Measurements from ENCODE around the gene TFCP2L1.

The TFCP2L1 gene

GRCh38 chr2:121297217-121297830, 12.3 kb upstream of the TFCP2L1 start:
- Histone ChIP-seq H3K27ac (ENCODE audit: low read depth in 2 of 2, low read length in 2 of 2) (no peak overlapping the region), H3K36me3 (ENCODE audit: control insufficient read depth in 2 of 2, insufficient read depth in 2 of 2, low read length in 2 of 2) (no peaks in the 10 kb centered on the region), H3K4me1 (ENCODE audit: control insufficient read depth in 2 of 2, insufficient read depth in 2 of 2, low read length in 2 of 2) (peaks cover 11 to 20% of the 10 kb centered on the region in 2 donors), H3K9ac (ENCODE audit: low read depth in 1 of 2, low read length in 2 of 2) (no peak overlapping the region), H3K4me3 (ENCODE audit: low read length in 2 of 2) (no peak overlapping the region), H3K27me3 (ENCODE audit: control insufficient read depth in 2 of 2, insufficient read depth in 2 of 2, low read length in 2 of 2) (no peaks in the 10 kb centered on the region), H3K9me3 (ENCODE audit: control insufficient read depth in 2 of 2, low read length in 2 of 2) (no peaks in the 10 kb centered on the region)

- H3K4me1 ChIP-seq (ENCODE audit: control insufficient read depth in 2 of 2, insufficient read depth in 2 of 2, low read length in 2 of 2): peaks cover 11 to 21% of the 10 kb centered on the region in 2 donors
- H3K4me3 ChIP-seq (ENCODE audit: low read length in 2 of 2): no peak overlapping the region
- H3K36me3 ChIP-seq (ENCODE audit: control insufficient read depth in 2 of 2, insufficient read depth in 2 of 2, low read length in 2 of 2): no peaks in the 10 kb centered on the region
- H3K27ac ChIP-seq (ENCODE audit: low read depth in 2 of 2, low read length in 2 of 2): no peak overlapping the region
- H3K9ac ChIP-seq (ENCODE audit: low read depth in 1 of 2, low read length in 2 of 2): no peak overlapping the region
- H3K27me3 ChIP-seq (ENCODE audit: control insufficient read depth in 2 of 2, insufficient read depth in 2 of 2, low read length in 2 of 2): no peaks in the 10 kb centered on the region
- H3K9me3 ChIP-seq (ENCODE audit: control insufficient read depth in 2 of 2, low read length in 2 of 2): no peaks in the 10 kb centered on the region
These were observed 11.1 kb upstream of the TFCP2L1 start for GRCh38 chr2:121295911-121296650.

- peaks cover 11 to 21% of the 10 kb centered on the region in 2 donors for H3K4me1 ChIP-seq (ENCODE audit: control insufficient read depth in 2 of 2, insufficient read depth in 2 of 2, low read length in 2 of 2)
- H3K9ac ChIP-seq (ENCODE audit: low read depth in 1 of 2, low read length in 2 of 2): no peak overlapping the region
- no peaks in the 10 kb centered on the region for H3K36me3 ChIP-seq (ENCODE audit: control insufficient read depth in 2 of 2, insufficient read depth in 2 of 2, low read length in 2 of 2)
- no peaks in the 10 kb centered on the region for H3K27me3 ChIP-seq (ENCODE audit: control insufficient read depth in 2 of 2, insufficient read depth in 2 of 2, low read length in 2 of 2)
- H3K27ac ChIP-seq (ENCODE audit: low read depth in 2 of 2, low read length in 2 of 2): no peak overlapping the region
- no peak overlapping the region for H3K4me3 ChIP-seq (ENCODE audit: low read length in 2 of 2)
- H3K9me3 ChIP-seq (ENCODE audit: control insufficient read depth in 2 of 2, low read length in 2 of 2): no peaks in the 10 kb centered on the region
These were observed 10.2 kb upstream of the TFCP2L1 start for GRCh38 chr2:121294881-121295840.

GRCh38 chr2:121293450-121294325, 8.7 kb upstream of the TFCP2L1 start:
- Histone ChIP-seq H3K4me1 (ENCODE audit: control insufficient read depth in 2 of 2, insufficient read depth in 2 of 2, low read length in 2 of 2) (peaks cover 11 to 21% of the 10 kb centered on the region in 2 donors), H3K4me3 (ENCODE audit: low read length in 2 of 2) (peak overlapping the region in 1 of 2 donors; percentile 42), H3K27ac (ENCODE audit: low read depth in 2 of 2, low read length in 2 of 2) (peak overlapping the region; percentile 79 to 81), H3K9me3 (ENCODE audit: control insufficient read depth in 2 of 2, low read length in 2 of 2) (no peaks in the 10 kb centered on the region), H3K9ac (ENCODE audit: low read depth in 1 of 2, low read length in 2 of 2) (peak overlapping the region; percentile 54), H3K27me3 (ENCODE audit: control insufficient read depth in 2 of 2, insufficient read depth in 2 of 2, low read length in 2 of 2) (no peaks in the 10 kb centered on the region), H3K36me3 (ENCODE audit: control insufficient read depth in 2 of 2, insufficient read depth in 2 of 2, low read length in 2 of 2) (no peaks in the 10 kb centered on the region)

GRCh38 chr2:121291251-121291580, 6.2 kb upstream of the TFCP2L1 start:
- no peaks in the 10 kb centered on the region for H3K9me3 ChIP-seq (ENCODE audit: control insufficient read depth in 2 of 2, low read length in 2 of 2)
- no peak overlapping the region for H3K9ac ChIP-seq (ENCODE audit: low read depth in 1 of 2, low read length in 2 of 2)
- H3K27me3 ChIP-seq (ENCODE audit: control insufficient read depth in 2 of 2, insufficient read depth in 2 of 2, low read length in 2 of 2): no peaks in the 10 kb centered on the region
- H3K27ac ChIP-seq (ENCODE audit: low read depth in 2 of 2, low read length in 2 of 2): no peak overlapping the region
- H3K4me1 ChIP-seq (ENCODE audit: control insufficient read depth in 2 of 2, insufficient read depth in 2 of 2, low read length in 2 of 2): peaks cover 11 to 18% of the 10 kb centered on the region in 2 donors
- H3K4me3 ChIP-seq (ENCODE audit: low read length in 2 of 2): no peak overlapping the region
- H3K36me3 ChIP-seq (ENCODE audit: control insufficient read depth in 2 of 2, insufficient read depth in 2 of 2, low read length in 2 of 2): no peaks in the 10 kb centered on the region

GRCh38 chr2:121289271-121289670, 4.3 kb upstream of the TFCP2L1 start:
- Histone ChIP-seq H3K9me3 (ENCODE audit: control insufficient read depth in 2 of 2, low read length in 2 of 2) (no peaks in the 10 kb centered on the region), H3K4me1 (ENCODE audit: control insufficient read depth in 2 of 2, insufficient read depth in 2 of 2, low read length in 2 of 2) (peaks cover 11 to 18% of the 10 kb centered on the region in 2 donors), H3K4me3 (ENCODE audit: low read length in 2 of 2) (no peak overlapping the region), H3K27me3 (ENCODE audit: control insufficient read depth in 2 of 2, insufficient read depth in 2 of 2, low read length in 2 of 2) (no peaks in the 10 kb centered on the region), H3K27ac (ENCODE audit: low read depth in 2 of 2, low read length in 2 of 2) (no peak overlapping the region), H3K9ac (ENCODE audit: low read depth in 1 of 2, low read length in 2 of 2) (no peak overlapping the region), H3K36me3 (ENCODE audit: control insufficient read depth in 2 of 2, insufficient read depth in 2 of 2, low read length in 2 of 2) (no peaks in the 10 kb centered on the region)

- no peaks in the 10 kb centered on the region for H3K27me3 ChIP-seq (ENCODE audit: control insufficient read depth in 2 of 2, insufficient read depth in 2 of 2, low read length in 2 of 2)
- H3K4me1 ChIP-seq (ENCODE audit: control insufficient read depth in 2 of 2, insufficient read depth in 2 of 2, low read length in 2 of 2): peaks cover 7 to 13% of the 10 kb centered on the region in 2 donors
- H3K36me3 ChIP-seq (ENCODE audit: control insufficient read depth in 2 of 2, insufficient read depth in 2 of 2, low read length in 2 of 2): no peaks in the 10 kb centered on the region
- H3K9ac ChIP-seq (ENCODE audit: low read depth in 1 of 2, low read length in 2 of 2): no peak overlapping the region
- H3K27ac ChIP-seq (ENCODE audit: low read depth in 2 of 2, low read length in 2 of 2): no peak overlapping the region
- no peak overlapping the region for H3K4me3 ChIP-seq (ENCODE audit: low read length in 2 of 2)
- no peaks in the 10 kb centered on the region for H3K9me3 ChIP-seq (ENCODE audit: control insufficient read depth in 2 of 2, low read length in 2 of 2)
These were observed 3.6 kb upstream of the TFCP2L1 start for GRCh38 chr2:121288454-121289231.

- no peak overlapping the region for H3K9ac ChIP-seq (ENCODE audit: low read depth in 1 of 2, low read length in 2 of 2)
- H3K27ac ChIP-seq (ENCODE audit: low read depth in 2 of 2, low read length in 2 of 2): no peak overlapping the region
- no peaks in the 10 kb centered on the region for H3K36me3 ChIP-seq (ENCODE audit: control insufficient read depth in 2 of 2, insufficient read depth in 2 of 2, low read length in 2 of 2)
- H3K9me3 ChIP-seq (ENCODE audit: control insufficient read depth in 2 of 2, low read length in 2 of 2): no peaks in the 10 kb centered on the region
- no peak overlapping the region for H3K4me3 ChIP-seq (ENCODE audit: low read length in 2 of 2)
- peaks cover under 1 to 6% of the 10 kb centered on the region in 2 donors for H3K4me1 ChIP-seq (ENCODE audit: control insufficient read depth in 2 of 2, insufficient read depth in 2 of 2, low read length in 2 of 2)
- no peaks in the 10 kb centered on the region for H3K27me3 ChIP-seq (ENCODE audit: control insufficient read depth in 2 of 2, insufficient read depth in 2 of 2, low read length in 2 of 2)
These were observed 3.0 kb upstream of the TFCP2L1 start for GRCh38 chr2:121287956-121288355.

Data from mucosa of rectum (tissue), 2 donors.